HG03045 (cell line): ENCODE results near the gene TMCO4.

Source experiments
- ATAC-seq: cut with Tn5 transposase; IDR thresholded peaks from one replicate; pipeline ENCODE4 v1.9.1; 2021; ENCODE audit warnings: mild to moderate bottlenecking, moderate library complexity; ENCODE audit not compliant: unreplicated experiment

The TMCO4 gene

DNA sequence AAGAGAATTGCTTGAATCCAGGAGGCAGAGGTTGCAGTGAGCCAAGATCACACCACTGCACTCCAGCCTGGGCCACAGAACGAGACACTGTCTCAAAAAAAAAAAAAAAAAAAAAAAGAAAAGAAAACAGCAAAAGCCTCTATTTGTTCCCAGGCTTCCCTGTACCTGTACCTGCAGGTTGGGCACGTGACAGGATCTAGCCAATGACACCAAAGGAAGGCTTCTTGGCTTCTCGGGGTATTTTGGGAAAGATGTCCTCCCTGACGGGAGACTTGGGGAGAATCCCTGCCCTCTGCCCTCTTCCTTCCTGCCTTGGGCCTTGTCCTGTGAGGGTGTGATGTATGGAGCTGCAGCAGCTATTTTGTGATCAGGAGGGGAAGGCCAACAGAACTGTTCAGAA, 22.8 kb downstream of the TMCO4 start:
- ATAC-seq, result no peak

GRCh38 chr1:19776287-19776686, 23.4 kb downstream of the TMCO4 start:
- no peak for ATAC-seq

GRCh38 chr1:19775831-19776230, 23.9 kb downstream of the TMCO4 start:
- ATAC-seq, result no peak

GRCh38 chr1:19775317-19775716, 24.4 kb downstream of the TMCO4 start:
- ATAC-seq, result no peak

GRCh38 chr1:19774180-19774785, 25.4 kb downstream of the TMCO4 start:
- ATAC-seq, result no peak

GRCh38 chr1:19773485-19773884, 26.2 kb downstream of the TMCO4 start:
- no peak for ATAC-seq

DNA sequence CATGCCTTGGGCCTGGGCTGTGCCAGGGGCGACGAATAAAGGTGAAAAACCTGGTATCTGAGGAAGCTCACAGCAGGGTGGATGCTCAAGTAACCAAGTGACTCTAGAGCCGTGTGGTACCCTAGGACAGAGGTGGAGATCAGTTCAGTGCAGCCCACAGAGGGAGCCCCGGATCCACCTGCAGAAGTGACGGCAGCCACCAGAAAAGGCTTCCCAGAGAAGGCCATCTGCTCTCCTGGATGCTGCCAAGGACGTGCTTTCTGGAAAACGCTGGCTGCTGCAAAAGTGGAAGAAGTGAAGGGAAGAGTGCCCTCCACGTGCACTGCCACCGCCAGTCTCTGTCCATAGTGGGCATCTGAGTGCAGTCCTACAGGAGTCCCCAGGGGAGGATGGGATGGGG, 27.7 kb downstream of the TMCO4 start:
- ATAC-seq, result no peak

DNA sequence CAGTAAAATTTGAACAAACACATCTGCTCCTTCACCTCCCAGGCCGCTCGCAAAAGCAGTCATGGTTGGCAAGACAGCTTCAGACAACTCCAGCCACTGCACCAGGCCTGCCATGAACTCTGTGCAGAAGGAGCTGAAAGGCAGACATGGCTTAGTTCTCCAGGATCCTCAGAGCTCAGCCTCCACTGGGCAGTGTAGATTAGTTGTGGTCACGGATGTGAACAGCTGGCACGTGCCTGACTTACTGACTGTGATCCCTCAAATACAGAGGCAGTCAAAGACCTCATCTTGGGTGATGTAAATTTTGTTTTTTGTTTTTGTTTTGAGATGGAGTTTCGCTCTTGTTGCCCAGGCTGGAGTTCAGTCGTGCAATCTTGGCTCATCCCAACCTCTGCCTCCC, 28.4 kb downstream of the TMCO4 start:
- ATAC-seq, result no peak

DNA sequence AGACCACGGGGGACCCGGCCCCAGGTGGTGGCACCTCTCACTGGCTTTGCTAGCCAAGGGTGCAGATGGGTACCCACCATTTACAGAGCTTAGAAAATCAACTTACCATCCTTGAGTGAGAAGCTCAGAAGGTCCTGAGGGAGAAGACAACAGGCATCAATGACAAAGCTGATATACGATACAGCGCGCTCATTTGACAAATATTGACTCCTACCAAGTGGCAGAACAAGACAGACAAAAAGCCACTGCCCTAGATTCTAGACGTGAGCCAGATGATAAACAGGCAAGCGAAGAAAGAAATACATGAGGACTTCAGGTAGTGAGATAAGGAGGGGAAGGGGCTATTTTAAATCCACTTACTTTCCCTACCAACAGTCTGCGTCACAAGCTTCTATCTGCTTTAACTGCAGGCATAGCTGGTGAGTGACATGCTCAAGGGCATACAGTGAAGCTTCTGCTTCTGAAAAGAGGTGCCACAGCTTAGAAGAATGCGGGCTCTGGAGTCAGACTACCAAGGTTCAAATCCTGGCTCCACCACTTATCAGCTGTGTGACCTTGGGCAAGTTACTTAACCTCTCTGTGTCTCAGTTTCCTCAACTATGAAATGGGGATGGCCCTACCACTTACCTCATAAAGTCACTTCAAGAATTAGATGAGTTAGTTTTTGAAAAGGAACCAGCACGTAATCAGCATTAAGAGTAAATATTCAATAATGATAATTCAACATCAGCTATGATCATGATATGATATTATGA, 29.1 kb downstream of the TMCO4 start:
- ATAC-seq, result no peak

- ATAC-seq, result no peak
Observed at GRCh38 chr1:19769211-19769932, 30.3 kb downstream of the TMCO4 start.

- no peak for ATAC-seq
Observed at GRCh38 chr1:19768353-19769210, 31.1 kb downstream of the TMCO4 start.

DNA sequence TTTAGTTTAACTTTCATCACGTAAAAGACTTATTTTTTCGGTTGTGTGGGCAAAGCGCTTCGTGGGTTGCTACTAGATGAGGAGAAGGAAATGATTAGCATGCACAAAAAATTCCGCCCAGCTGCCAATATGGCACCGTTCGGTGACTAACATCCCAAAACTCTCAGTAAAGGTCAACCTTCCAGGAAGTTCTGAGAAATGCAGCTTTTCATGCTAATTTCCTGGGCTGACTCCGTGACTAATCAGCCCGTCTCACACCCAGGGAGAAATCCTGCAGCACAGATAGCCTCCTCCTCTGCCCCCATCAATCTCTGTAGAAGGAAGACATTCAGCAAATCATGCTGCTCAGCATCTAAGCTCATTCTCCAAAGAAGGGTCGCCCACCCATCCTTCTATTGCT, 34.1 kb downstream of the TMCO4 start:
- ATAC-seq, result no peak

DNA sequence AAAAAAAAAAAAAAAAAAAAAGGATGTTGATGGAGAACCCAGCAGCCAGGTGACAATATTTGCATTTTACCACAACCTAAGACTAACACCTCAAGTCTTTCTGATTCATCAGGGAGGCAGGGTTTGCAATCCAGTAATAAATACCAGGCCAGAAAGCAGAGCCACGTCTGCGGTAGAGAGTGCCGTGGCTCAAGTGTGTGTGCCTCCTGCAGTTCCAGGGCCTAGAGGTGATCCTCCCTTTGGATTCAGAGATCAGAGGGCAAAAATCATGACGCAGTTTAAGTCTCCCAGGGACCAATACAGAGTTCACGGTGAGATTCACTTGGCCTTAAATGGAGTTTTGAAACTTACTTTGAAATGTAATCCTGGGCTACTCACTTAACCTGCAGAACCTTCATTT, 34.9 kb downstream of the TMCO4 start:
- no peak for ATAC-seq

- no peak for ATAC-seq
Observed at GRCh38 chr1:19762175-19762779, 37.4 kb downstream of the TMCO4 start.

GRCh38 chr1:19759740-19760089, 40.0 kb downstream of the TMCO4 start:
- ATAC-seq, result no peak

DNA sequence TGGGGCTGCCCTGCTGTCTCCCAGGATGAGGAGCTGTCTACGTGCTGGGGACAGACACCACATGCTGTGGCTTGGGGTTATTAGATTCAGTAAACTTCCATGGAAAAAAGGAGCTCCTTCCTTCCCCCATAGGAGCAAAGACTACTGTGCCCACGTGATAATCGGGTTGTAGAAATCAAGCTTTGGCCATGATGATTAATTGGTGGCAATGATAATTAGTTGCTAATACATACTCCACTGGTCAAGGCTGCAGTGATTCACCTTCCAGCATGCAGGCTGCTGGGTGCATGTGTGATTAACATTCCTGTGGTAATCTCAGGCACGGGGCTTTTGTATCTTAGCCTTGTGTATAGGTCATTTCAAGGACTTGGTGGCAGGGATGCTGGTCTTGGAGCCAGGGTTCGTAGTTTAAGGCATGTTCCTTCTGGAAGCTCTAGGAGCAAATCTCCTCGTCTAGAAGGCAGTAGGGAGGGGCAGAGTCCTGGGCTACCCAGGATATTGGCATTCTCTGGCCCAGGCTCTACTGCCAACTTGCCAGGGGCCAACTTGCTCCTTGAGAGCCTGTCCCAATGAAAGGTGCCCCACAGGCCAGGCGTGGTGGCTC, 41.4 kb downstream of the TMCO4 start:
- ATAC-seq, result no peak

DNA sequence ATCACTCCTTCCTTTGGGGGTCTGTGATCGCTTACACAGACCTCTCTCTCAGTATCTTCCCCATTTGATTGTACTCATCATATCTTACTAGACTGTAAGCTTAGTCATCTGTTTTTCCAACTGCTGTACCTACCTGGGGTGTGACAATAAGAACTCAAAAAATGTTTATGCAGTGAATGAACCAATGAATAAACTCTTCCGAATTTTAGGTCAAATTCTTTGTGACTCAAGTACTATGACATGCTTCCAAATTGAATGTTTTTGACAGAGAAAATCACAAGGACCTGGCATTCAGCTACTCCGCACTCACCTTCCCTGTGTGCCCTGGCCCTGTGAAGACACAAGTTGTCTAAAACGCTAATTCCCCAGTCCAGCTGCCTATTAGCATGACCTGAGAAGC, 42.1 kb downstream of the TMCO4 start:
- ATAC-seq, result no peak

DNA sequence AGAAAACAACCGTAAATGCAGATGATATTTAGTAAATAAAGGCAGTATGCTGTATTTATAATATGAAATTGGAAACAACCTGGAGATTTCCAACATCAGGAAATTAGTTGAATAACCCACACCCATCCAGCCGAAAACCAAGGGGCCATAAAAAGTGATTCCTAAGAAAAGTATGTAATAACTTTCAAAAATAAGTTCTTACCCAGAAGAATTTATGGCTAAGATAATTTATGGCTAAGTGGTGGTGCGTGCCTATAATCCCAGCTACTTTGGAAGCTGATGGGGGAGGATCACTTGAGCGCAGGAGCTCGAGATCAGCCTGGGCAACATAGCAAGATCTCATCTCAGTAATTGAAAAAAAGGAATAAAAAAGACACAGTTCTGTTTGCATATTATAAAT, 43.2 kb downstream of the TMCO4 start:
- ATAC-seq, result no peak

GRCh38 chr1:19754482-19754881, 45.2 kb downstream of the TMCO4 start:
- ATAC-seq, result no peak

- no peak for ATAC-seq
Observed at GRCh38 chr1:19752083-19752696, 47.5 kb downstream of the TMCO4 start.
